ENCODE results near the gene EXOSC10.

- TF ChIP-seq CTCF (IDR thresholded peaks at IDR 0.05): no peak
- TF ChIP-seq POLR2AphosphoS5 (IDR thresholded peaks at IDR 0.05): peak in 1 of 3 donors; percentile 27
- TF ChIP-seq POLR2A (IDR thresholded peaks at IDR 0.05): no peak
- no peak for TF ChIP-seq EP300 (IDR thresholded peaks at IDR 0.05)
Measured at GRCh38 chr1:11052839-11053757, 46.6 kb downstream of the EXOSC10 start.

All from stomach (tissue), 4 donors.